Measurements from ENCODE around the gene NINJ2.

- TF ChIP-seq CTCF (IDR thresholded peaks at IDR 0.05) (no peak), POLR2A (IDR thresholded peaks at IDR 0.05) (no peak)
Measured at GRCh38 chr12:552466-552865, 110.8 kb downstream of the NINJ2 start.
